ENCODE results near the gene LMO4. TPM values are rescaled to one million over a fixed set of nuclear protein-coding genes. Genes with fewer than 3 reads are reported as not detected.

The LMO4 gene
- total RNA-seq, 2 donors from 2014 or later: 31.5 to 46.6 TPM

GRCh38 chr1:87329051-87329525 lies 408 bp downstream of the LMO4 start:
- DNase-seq (ENCODE audit: low spot score): no peak
- no peaks in the 10 kb centered on the region for H3K36me3 ChIP-seq
- TF ChIP-seq CTCF (IDR thresholded peaks at IDR 0.05): no peak
- no peaks in the 10 kb centered on the region for H3K9me3 ChIP-seq
- H3K27me3 ChIP-seq (replicated peaks; ENCODE audit: insufficient read depth): no peaks in the 10 kb centered on the region
- ATAC-seq (ENCODE audit: insufficient number of reproducible peaks, low FRiP score, low read depth): no peak
- peak overlapping the region; percentile 99 for H3K27ac ChIP-seq
- H3K4me3 ChIP-seq: peak overlapping the region; percentile 97
- peaks cover 20 to 32% of the 10 kb centered on the region in 2 donors for H3K4me1 ChIP-seq (ENCODE audit: control insufficient read depth in 1 of 2, low read depth in 2 of 2)

GRCh38 chr1:87329526-87330056 lies 911 bp downstream of the LMO4 start:
- no peaks in the 10 kb centered on the region for H3K9me3 ChIP-seq
- peak overlapping the region; percentile 99 for H3K27ac ChIP-seq
- peak overlapping the region; percentile 97 for H3K4me3 ChIP-seq
- DNase-seq (ENCODE audit: low spot score): no peak
- no peaks in the 10 kb centered on the region for H3K27me3 ChIP-seq (replicated peaks; ENCODE audit: insufficient read depth)
- H3K4me1 ChIP-seq (ENCODE audit: control insufficient read depth in 1 of 2, low read depth in 2 of 2): peaks cover 20 to 37% of the 10 kb centered on the region in 2 donors
- no peak for ATAC-seq (ENCODE audit: insufficient number of reproducible peaks, low FRiP score, low read depth)
- H3K36me3 ChIP-seq: no peaks in the 10 kb centered on the region
- TF ChIP-seq CTCF (IDR thresholded peaks at IDR 0.05): no peak

- peaks cover 20 to 37% of the 10 kb centered on the region in 2 donors for H3K4me1 ChIP-seq (ENCODE audit: control insufficient read depth in 1 of 2, low read depth in 2 of 2)
- no peak for TF ChIP-seq CTCF (IDR thresholded peaks at IDR 0.05)
- ATAC-seq (ENCODE audit: insufficient number of reproducible peaks, low FRiP score, low read depth): no peak
- H3K27ac ChIP-seq: peak overlapping the region; percentile 99
- peak overlapping the region; percentile 97 for H3K4me3 ChIP-seq
- no peaks in the 10 kb centered on the region for H3K27me3 ChIP-seq (replicated peaks; ENCODE audit: insufficient read depth)
- no peak for DNase-seq (ENCODE audit: low spot score)
- no peaks in the 10 kb centered on the region for H3K9me3 ChIP-seq
- no peaks in the 10 kb centered on the region for H3K36me3 ChIP-seq
These were observed 1.6 kb downstream of the LMO4 start for GRCh38 chr1:87330057-87330884.

- ATAC-seq (ENCODE audit: insufficient number of reproducible peaks, low FRiP score, low read depth) (no peak), DNase-seq (ENCODE audit: low spot score) (no peak)
- Histone ChIP-seq H3K27ac (peak overlapping the region; percentile 99), H3K4me1 (ENCODE audit: control insufficient read depth in 1 of 2, low read depth in 2 of 2) (peaks cover 23 to 42% of the 10 kb centered on the region in 2 donors), H3K27me3 (replicated peaks; ENCODE audit: insufficient read depth) (no peaks in the 10 kb centered on the region), H3K9me3 (no peaks in the 10 kb centered on the region), H3K4me3 (peak overlapping the region; percentile 97), H3K36me3 (no peaks in the 10 kb centered on the region)
- no peak for TF ChIP-seq CTCF (IDR thresholded peaks at IDR 0.05)
These were observed 2.2 kb downstream of the LMO4 start for GRCh38 chr1:87330885-87331364.
